Uterus (tissue), 2 donors: ENCODE measurements around the gene FBN1.

Experiments
- CTCF ChIP-seq, 4 experiments: fragments of 200-600 bp in 2 of 4; fragments of 450-650 bp in 2 of 4; sonication (generic) in 2 of 4; IDR thresholded peaks; one replicate each; pipeline ENCODE4 v1.5.1; 2016 to 2019; ENCODE audit warnings: antibody characterized with exemption in 4 of 4, mild to moderate bottlenecking in 2 of 4, moderate library complexity in 1 of 4
- POLR2A ChIP-seq, 2 donors: fragments of 450-650 bp; IDR thresholded peaks; one replicate each; pipeline ENCODE4 v1.6.1; 2016; ENCODE audit warnings: antibody characterized with exemption in 2 of 2, mild to moderate bottlenecking in 1 of 2, moderate library complexity in 1 of 2

DNA sequence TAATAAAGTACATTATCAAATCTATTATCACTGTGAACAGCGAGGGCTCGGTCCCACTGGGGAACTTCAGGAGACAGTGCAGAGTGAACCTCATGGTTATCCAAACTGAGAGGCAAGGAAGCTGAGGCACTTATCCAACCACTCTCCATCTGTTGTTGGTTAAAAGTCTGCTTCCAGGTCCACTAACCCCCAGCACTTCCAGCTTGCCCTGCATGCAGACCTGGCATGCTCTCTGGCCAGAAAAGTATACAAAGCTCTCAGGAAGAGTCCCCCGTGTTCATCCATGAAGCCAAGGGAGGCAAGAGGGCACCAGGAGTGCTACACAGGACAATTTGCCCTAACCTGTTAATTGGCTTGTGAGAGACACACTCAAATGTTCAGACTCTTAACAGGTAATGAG lies 36.0 kb downstream of the FBN1 start:
- no peak for TF ChIP-seq CTCF (IDR thresholded peaks at IDR 0.05)
- no peak for TF ChIP-seq POLR2A (IDR thresholded peaks at IDR 0.05)
